K562 (cell line): ENCODE results near the gene MTERF2. TPM values are rescaled to one million over a fixed set of nuclear protein-coding genes. Genes with fewer than 3 reads are reported as not detected.

Source experiments
- CBFA2T3 ChIP-seq: fragments of 450-650 bp; IDR thresholded peaks from 2 replicates; pipeline ENCODE4 v1.6.1; 2017
- CCNT2 ChIP-seq: IDR thresholded peaks from 2 replicates; pipeline ENCODE4 v1.6.1; 2011; ENCODE audit warnings: borderline replicate concordance, low read depth, mild to moderate bottlenecking, moderate library complexity, mixed read lengths, low read length; ENCODE audit not compliant: insufficient read length; ENCODE audit errors: extremely low read depth
- FOXK2 ChIP-seq, 2 experiments: fragments of 450-650 bp; IDR thresholded peaks in 1 of 2; conservative IDR thresholded peaks in 1 of 2; 2 replicates each; pipeline ENCODE4 v1.6.1; 2016; ENCODE audit warnings: low read depth in 2 of 2, mild to moderate bottlenecking in 1 of 2
- LEF1 ChIP-seq: fragments of 450-650 bp; IDR thresholded peaks from 2 replicates; pipeline ENCODE4 v1.6.1; 2016; ENCODE audit warnings: mild to moderate bottlenecking
- MTA2 ChIP-seq: fragments of 450-650 bp; IDR thresholded peaks from 2 replicates; pipeline ENCODE4 v1.6.1; 2016; ENCODE audit warnings: low read depth
- MYNN ChIP-seq, 2 experiments: sonication (generic); formaldehyde crosslinking in 1 of 2; IDR thresholded peaks; 2 replicates each; pipeline versions ENCODE4 v1.5.0 to v1.6.1; 2016 to 2020; ENCODE audit warnings: antibody characterized with exemption in 1 of 2, missing genetic modification reagents in 1 of 2
- SMAD4 ChIP-seq: fragments of 250-450 bp; sonication (Bioruptor Pico); conservative IDR thresholded peaks from 2 replicates; pipeline ENCODE4 v1.8.0; 2021; ENCODE audit warnings: inconsistent platforms, mild to moderate bottlenecking, moderate library complexity
- SMARCC2 ChIP-seq: fragments of 450-650 bp; IDR thresholded peaks from 2 replicates; pipeline ENCODE4 v1.6.1; 2017; ENCODE audit warnings: antibody characterized with exemption, moderate library complexity, mild to moderate bottlenecking, low read depth
- SOX6 ChIP-seq: fragments of 450-650 bp; IDR thresholded peaks from 2 replicates; pipeline ENCODE4 v1.6.1; 2014; ENCODE audit warnings: mild to moderate bottlenecking
- TRIM25 ChIP-seq: fragments of 450-650 bp; IDR thresholded peaks from 2 replicates; pipeline ENCODE4 v1.7.0; 2016; ENCODE audit warnings: borderline replicate concordance
- ZKSCAN1 ChIP-seq: fragments of 150-350 bp; IDR thresholded peaks from 2 replicates; pipeline ENCODE4 v1.6.1; 2016; ENCODE audit warnings: low read depth, low read length
- polyA plus RNA-seq, 8 experiments: library from polyadenylated mRNA; depleted of rRNA in 4 of 8; stranded (reverse) in 5 of 8; unstranded in 3 of 8; fragments of >200 nt; fragmentation: Nextera tagmentation in 2 of 8; fragmentation: Illumina TruSeq in 1 of 8; extraction: Ambion mirVana in 2 of 8; extraction: Trizol in 1 of 8; gene quantifications; 2 replicates each; pipeline versions ENCODE4 v1.2.1 to v1.2.3, GENCODE V29; 2011 to 2014; ENCODE audit warnings: inconsistent platforms in 1 of 8, missing spikeins in 1 of 8
- total RNA-seq, 7 experiments: library from RNA; depleted of rRNA in 6 of 7; stranded (reverse); fragments of >200 nt in 6 of 7; fragmentation: Illumina TruSeq in 2 of 7; extraction: Trizol in 2 of 7; gene quantifications; 2 replicates each; pipeline versions ENCODE4 v1.2.1 to v1.2.3, GENCODE V29; 2011 to 2021; ENCODE audit warnings: low replicate concordance in 1 of 7
- TF ChIP-seq, protein P1 (sequence below): fragments of 450-650 bp; IDR thresholded peaks from 2 replicates; pipeline ENCODE4 v1.6.1; 2016; ENCODE audit warnings: mild to moderate bottlenecking
- TF ChIP-seq, protein P2 (sequence below): fragments of 250-450 bp; sonication (Bioruptor Pico); IDR thresholded peaks from 2 replicates; pipeline ENCODE4 v1.4.0; 2020; ENCODE audit warnings: borderline replicate concordance
- TF ChIP-seq, protein P3 (sequence below), 2 experiments: fragments of 450-650 bp; IDR thresholded peaks; 2 replicates each; pipeline ENCODE4 v1.6.1; 2018; ENCODE audit warnings: mild to moderate bottlenecking in 2 of 2, low read depth in 1 of 2; ENCODE audit not compliant: partially characterized antibody in 2 of 2

The MTERF2 gene
- total and polyA plus RNA-seq, 9 of the 15 experiments (the other 6 are each of a cell fraction or from before 2014, with no cell fraction given) = 10.0 to 63.2 (median 33.2) TPM

GRCh38 chr12:106942775-106943174 is 44.2 kb downstream of the MTERF2 start (continued):
- TF ChIP-seq, protein P1, sequence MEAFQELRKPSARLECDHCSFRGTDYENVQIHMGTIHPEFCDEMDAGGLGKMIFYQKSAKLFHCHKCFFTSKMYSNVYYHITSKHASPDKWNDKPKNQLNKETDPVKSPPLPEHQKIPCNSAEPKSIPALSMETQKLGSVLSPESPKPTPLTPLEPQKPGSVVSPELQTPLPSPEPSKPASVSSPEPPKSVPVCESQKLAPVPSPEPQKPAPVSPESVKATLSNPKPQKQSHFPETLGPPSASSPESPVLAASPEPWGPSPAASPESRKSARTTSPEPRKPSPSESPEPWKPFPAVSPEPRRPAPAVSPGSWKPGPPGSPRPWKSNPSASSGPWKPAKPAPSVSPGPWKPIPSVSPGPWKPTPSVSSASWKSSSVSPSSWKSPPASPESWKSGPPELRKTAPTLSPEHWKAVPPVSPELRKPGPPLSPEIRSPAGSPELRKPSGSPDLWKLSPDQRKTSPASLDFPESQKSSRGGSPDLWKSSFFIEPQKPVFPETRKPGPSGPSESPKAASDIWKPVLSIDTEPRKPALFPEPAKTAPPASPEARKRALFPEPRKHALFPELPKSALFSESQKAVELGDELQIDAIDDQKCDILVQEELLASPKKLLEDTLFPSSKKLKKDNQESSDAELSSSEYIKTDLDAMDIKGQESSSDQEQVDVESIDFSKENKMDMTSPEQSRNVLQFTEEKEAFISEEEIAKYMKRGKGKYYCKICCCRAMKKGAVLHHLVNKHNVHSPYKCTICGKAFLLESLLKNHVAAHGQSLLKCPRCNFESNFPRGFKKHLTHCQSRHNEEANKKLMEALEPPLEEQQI = peak; percentile 45; the same call in 1 of the 2 replicates
- TF ChIP-seq FOXK2 (conservative IDR thresholded peaks at IDR 0.05 in 1 of 2, IDR thresholded peaks at IDR 0.05 in 1 of 2; ENCODE audit: low read depth in 2 of 2) = no peak
- TF ChIP-seq TRIM25 = no peak
- TF ChIP-seq, protein P2, sequence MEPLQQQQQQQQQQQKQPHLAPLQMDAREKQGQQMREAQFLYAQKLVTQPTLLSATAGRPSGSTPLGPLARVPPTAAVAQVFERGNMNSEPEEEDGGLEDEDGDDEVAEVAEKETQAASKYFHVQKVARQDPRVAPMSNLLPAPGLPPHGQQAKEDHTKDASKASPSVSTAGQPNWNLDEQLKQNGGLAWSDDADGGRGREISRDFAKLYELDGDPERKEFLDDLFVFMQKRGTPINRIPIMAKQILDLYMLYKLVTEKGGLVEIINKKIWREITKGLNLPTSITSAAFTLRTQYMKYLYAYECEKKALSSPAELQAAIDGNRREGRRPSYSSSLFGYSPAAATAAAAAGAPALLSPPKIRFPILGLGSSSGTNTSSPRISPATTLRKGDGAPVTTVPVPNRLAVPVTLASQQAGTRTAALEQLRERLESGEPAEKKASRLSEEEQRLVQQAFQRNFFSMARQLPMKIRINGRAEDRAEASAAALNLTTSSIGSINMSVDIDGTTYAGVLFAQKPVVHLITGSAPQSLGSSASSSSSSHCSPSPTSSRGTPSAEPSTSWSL (CRISPR knock-in tag) = no peak
- peak; percentile 89 for TF ChIP-seq MTA2
- TF ChIP-seq, protein P3, sequence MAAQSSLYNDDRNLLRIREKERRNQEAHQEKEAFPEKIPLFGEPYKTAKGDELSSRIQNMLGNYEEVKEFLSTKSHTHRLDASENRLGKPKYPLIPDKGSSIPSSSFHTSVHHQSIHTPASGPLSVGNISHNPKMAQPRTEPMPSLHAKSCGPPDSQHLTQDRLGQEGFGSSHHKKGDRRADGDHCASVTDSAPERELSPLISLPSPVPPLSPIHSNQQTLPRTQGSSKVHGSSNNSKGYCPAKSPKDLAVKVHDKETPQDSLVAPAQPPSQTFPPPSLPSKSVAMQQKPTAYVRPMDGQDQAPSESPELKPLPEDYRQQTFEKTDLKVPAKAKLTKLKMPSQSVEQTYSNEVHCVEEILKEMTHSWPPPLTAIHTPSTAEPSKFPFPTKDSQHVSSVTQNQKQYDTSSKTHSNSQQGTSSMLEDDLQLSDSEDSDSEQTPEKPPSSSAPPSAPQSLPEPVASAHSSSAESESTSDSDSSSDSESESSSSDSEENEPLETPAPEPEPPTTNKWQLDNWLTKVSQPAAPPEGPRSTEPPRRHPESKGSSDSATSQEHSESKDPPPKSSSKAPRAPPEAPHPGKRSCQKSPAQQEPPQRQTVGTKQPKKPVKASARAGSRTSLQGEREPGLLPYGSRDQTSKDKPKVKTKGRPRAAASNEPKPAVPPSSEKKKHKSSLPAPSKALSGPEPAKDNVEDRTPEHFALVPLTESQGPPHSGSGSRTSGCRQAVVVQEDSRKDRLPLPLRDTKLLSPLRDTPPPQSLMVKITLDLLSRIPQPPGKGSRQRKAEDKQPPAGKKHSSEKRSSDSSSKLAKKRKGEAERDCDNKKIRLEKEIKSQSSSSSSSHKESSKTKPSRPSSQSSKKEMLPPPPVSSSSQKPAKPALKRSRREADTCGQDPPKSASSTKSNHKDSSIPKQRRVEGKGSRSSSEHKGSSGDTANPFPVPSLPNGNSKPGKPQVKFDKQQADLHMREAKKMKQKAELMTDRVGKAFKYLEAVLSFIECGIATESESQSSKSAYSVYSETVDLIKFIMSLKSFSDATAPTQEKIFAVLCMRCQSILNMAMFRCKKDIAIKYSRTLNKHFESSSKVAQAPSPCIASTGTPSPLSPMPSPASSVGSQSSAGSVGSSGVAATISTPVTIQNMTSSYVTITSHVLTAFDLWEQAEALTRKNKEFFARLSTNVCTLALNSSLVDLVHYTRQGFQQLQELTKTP (IDR thresholded peaks at IDR 0.05; ENCODE audit: low read depth in 1 of 2, partially characterized antibody in 2 of 2) = no peak
- peak; percentile 83 for TF ChIP-seq CCNT2
- 0 out of 2 replicates have a peak, but pooled peaks have one; percentile 35 for TF ChIP-seq MYNN (IDR thresholded peaks at IDR 0.05)
- TF ChIP-seq MYNN (CRISPR knock-in tag; IDR thresholded peaks at IDR 0.05) = no peak
- TF ChIP-seq SMARCC2 = peak; percentile 64; the same call in 1 of the 2 replicates
- peak; percentile 71; the same call in 1 of the 2 replicates for TF ChIP-seq SMAD4 (CRISPR knock-in tag)
- peak; percentile 85 for TF ChIP-seq SOX6
- 0 out of 2 replicates have a peak, but pooled peaks have one; percentile 28 for TF ChIP-seq LEF1
- no peak for TF ChIP-seq ZKSCAN1
- peak; percentile 93 for TF ChIP-seq CBFA2T3
